Fibroblast of mammary gland (primary cell): ENCODE data around the gene ASPN.
"Not testable (repeated sequence)": the region's sequence is repeated elsewhere in the genome, so short reads cannot be mapped to it uniquely, and the experiment has no call there.

Experiments
- DNase-seq: peaks from one replicate; pipeline ENCODE4 v3.0.0-alpha.2; 2010; ENCODE audit warnings: low read depth
- H3K4me3 ChIP-seq: 2 replicates; pipeline ENCODE4 v1.5.1; 2011; ENCODE audit warnings: low read depth, mild to moderate bottlenecking, low read length, moderate library complexity; ENCODE audit not compliant: control insufficient read depth
- TF ChIP-seq, protein P1 (sequence below): conservative IDR thresholded peaks from 2 replicates; pipeline ENCODE4 v1.5.1; 2011; ENCODE audit warnings: low read depth, low read length, inconsistent platforms; ENCODE audit not compliant: control insufficient read depth, insufficient read depth

ASPN gene

DNA sequence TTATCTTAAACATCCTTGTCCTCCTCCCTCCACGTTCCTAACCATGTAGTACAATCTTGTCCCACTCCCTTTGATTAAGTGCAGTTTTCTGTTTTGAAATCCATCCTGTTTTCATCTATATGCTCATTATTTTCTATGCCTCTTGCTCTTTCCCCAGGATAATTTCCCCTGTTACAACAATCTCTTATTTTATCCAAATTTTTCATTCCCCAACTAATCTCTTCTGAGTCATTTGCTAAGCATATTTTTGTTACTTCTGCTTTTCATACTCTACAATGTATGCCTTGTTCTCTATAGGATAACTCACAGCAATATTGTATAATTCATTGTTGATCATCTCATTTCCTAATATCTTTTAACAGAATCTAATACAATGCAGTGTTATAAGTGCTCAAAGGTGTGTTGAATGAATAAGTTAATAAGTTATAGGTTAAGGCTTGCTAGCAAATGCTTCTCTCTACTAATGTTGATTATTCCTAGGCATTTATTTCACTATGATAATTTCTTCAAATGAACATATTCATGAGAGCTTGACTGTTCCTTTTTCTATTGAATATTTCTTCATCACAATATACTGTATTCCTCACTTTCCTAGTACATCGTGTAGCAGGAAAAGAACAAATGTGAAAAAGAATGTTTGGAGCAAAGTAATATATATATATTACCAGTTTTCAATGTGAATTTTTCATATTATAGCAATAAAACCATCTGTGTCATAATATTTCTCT is 59.5 kb downstream of the ASPN start:
- TF ChIP-seq, protein P1, sequence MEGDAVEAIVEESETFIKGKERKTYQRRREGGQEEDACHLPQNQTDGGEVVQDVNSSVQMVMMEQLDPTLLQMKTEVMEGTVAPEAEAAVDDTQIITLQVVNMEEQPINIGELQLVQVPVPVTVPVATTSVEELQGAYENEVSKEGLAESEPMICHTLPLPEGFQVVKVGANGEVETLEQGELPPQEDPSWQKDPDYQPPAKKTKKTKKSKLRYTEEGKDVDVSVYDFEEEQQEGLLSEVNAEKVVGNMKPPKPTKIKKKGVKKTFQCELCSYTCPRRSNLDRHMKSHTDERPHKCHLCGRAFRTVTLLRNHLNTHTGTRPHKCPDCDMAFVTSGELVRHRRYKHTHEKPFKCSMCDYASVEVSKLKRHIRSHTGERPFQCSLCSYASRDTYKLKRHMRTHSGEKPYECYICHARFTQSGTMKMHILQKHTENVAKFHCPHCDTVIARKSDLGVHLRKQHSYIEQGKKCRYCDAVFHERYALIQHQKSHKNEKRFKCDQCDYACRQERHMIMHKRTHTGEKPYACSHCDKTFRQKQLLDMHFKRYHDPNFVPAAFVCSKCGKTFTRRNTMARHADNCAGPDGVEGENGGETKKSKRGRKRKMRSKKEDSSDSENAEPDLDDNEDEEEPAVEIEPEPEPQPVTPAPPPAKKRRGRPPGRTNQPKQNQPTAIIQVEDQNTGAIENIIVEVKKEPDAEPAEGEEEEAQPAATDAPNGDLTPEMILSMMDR, result no peak
- no peak for DNase-seq

DNA sequence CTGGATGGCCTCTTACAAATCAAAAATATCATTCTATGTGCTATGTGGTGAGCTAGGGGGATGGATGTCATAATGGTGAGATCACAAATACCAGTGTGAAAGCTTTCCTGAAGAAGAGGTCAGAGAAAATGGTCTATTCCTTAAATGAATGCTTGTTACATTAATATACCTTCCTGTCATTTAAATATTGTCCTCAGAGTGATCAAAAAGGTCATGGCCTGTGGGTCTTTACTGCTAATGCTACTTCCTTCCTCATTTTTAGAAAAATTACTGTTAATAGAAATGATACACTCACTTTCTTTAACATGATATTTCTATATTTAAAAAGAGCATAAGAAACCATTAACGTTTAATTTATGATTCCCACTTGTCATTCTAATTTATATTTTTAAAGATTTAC is 67.7 kb downstream of the ASPN start:
- no peak overlapping the region for H3K4me3 ChIP-seq
- TF ChIP-seq, protein P1, result no peak
- DNase-seq, result no peak

More for the DNA sequence above, 59.5 kb downstream of the ASPN start:
- no peak overlapping the region for H3K4me3 ChIP-seq

DNA sequence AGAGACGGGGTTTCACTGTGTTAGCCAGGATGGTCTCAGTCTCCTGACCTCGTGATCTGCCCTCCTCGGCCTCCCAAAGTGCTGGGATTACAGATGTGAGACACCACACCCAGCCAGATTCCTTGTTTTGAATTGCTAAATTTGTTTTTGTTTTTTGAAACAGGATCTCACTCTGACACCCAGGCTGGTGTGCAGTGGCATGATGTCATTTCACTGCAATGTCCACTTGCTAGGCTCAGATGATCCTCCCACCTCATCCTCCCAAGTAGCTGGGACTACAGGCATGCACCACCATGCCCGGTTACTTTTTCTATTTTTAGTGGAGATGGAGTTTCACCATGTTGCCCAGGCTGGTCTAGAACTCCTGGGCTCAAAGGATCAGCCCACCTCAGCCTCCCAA is 71.1 kb downstream of the ASPN start:
- DNase-seq, result peak; percentile 53
- not testable (repeated sequence) for H3K4me3 ChIP-seq

DNA sequence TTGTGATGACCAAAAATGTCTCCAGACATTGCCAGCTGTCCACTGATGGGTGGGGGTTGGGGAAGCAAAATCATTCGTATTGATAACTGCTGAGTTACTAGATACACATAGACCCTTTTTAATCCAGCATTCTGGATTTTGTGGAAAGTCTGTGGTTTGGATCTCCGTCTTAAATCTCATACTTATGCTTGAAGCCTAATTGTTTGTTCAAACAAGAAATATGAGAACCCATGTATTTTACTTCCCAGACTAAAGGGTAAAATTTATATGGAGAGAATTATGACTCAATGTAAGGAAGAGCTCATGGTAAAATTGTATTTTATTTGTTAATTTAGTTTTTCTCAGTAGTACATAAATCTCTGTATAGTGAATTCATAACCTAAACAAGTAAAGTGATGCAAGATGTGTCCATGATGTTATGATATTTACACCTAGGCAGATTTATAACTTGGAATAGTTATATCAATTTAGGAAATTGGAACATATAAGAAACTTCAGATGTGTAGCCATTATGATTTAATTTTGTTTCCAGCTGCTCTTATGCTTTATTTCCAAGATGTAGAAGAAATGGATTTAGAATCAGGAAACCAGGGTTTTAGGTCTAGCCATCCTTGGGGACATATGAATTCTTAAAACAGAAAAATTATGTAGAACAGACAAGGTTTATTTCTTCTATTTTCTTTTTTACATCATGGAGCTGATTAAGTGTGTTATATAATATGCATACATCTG is 73.4 kb downstream of the ASPN start:
- TF ChIP-seq, protein P1, result no peak
- no peak overlapping the region for H3K4me3 ChIP-seq
- no peak for DNase-seq

DNA sequence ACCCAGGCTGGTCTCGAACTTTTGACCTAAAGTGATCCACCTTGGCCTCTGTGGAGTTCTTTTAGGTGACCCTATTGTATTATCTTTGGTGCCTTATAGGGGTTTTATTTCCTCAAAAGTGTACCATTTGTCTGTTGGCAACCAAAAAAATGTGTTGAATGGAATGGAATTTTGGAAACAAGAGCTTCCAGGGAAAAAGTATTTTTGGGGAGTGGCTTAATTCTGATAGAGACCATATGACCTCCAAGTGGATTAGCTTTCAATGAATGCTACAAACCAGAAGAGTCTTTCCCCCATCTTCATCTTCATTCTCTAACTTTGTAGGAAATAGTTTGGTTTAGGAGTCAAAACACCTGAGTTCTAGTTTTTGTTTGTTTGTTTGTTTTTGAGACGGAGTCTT is 74.5 kb downstream of the ASPN start:
- TF ChIP-seq, protein P1, result no peak
- no peak overlapping the region for H3K4me3 ChIP-seq
- DNase-seq, result no peak

DNA sequence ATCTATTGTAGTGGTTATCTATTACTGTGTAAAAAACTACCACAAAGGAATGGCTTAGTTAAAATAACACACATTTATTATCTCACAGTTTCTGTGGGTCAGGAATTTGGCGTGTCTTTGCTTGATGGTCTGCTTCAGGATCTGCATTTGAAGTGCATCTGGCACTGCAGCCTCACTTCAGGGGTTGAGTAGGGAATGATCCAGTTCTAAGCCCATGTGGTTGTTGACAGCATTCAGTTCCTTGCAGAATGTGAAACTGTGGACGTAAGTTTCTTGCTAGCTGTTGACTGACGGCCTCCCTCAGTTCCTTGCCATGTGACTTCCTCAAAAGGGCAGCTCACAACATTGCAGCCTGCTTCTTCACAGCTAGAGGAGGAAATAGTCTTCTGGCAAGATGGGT is 75.8 kb downstream of the ASPN start:
- DNase-seq, result no peak
- no peak overlapping the region for H3K4me3 ChIP-seq
- TF ChIP-seq, protein P1, result no peak
